ENCODE results near the gene VIP. TPM values are rescaled to one million over a fixed set of nuclear protein-coding genes. Genes with fewer than 3 reads are reported as not detected.

Gene VIP
- total RNA-seq, 1 experiment from 2014 or later, result not detected

- TF ChIP-seq EGR1 (IDR thresholded peaks at IDR 0.05; ENCODE audit: low read depth), result no peak
Measured at GRCh38 chr6:152783217-152783878, 32.8 kb downstream of the VIP start (continued).

- no peaks in the 10 kb centered on the region for H3K36me3 ChIP-seq (ENCODE audit: control insufficient read depth in 1 of 2, insufficient read depth in 2 of 2, low read length in 2 of 2)
- no peak overlapping the region for H3K9ac ChIP-seq (ENCODE audit: low read length)
- H3K79me2 ChIP-seq (ENCODE audit: insufficient read depth, low read length), result no peaks in the 10 kb centered on the region
- ChIA-PET CTCF (no interaction called here), RAD21 (ENCODE audit: low non-redundant PET in 1 of 2, low total read pairs in 2 of 2, uncharacterized antibody in 2 of 2, unreplicated experiment in 2 of 2) (no interaction called here), POLR2A (no interaction called here)
- no peaks in the 10 kb centered on the region; the same call in 1 of the 2 replicates for H4K20me1 ChIP-seq (ENCODE audit: insufficient read depth)
- H2AFZ ChIP-seq (ENCODE audit: low read depth, low read length, poor library complexity, severe bottlenecking), result no peak overlapping the region
- H3K27ac ChIP-seq (ENCODE audit: low read depth, low read length), result no peak overlapping the region
- TF ChIP-seq CTCF (IDR thresholded peaks at IDR 0.05 in 2 of 3, conservative IDR thresholded peaks at IDR 0.05 in 1 of 3; ENCODE audit: borderline replicate concordance in 1 of 3, insufficient read depth in 1 of 3, low read depth in 2 of 3, low read length in 2 of 3) (no peak), SIN3A (IDR thresholded peaks at IDR 0.05; ENCODE audit: low read depth) (no peak), SP1 (IDR thresholded peaks at IDR 0.05; ENCODE audit: low read depth) (no peak), FOSL1 (IDR thresholded peaks at IDR 0.05; ENCODE audit: low read depth) (no peak), EZH2 (IDR thresholded peaks at IDR 0.05) (no peak), CEBPB (IDR thresholded peaks at IDR 0.05; ENCODE audit: low read depth) (no peak), REST (IDR thresholded peaks at IDR 0.05; ENCODE audit: low read depth) (no peak), TCF7L2 (IDR thresholded peaks at IDR 0.05; ENCODE audit: borderline replicate concordance, extremely low read depth, insufficient read depth, insufficient read length) (no peak), JUND (IDR thresholded peaks at IDR 0.05) (no peak)
- no peak overlapping the region for H3K4me3 ChIP-seq (replicated peaks in 1 of 2; ENCODE audit: low read depth in 1 of 2, low read length in 2 of 2)
- no peaks in the 10 kb centered on the region for H3K9me2 ChIP-seq (ENCODE audit: insufficient read depth)
- no peaks in the 10 kb centered on the region for H3K4me1 ChIP-seq (ENCODE audit: control insufficient read depth in 1 of 2, insufficient read depth in 2 of 2, low read length in 2 of 2)
- H3K9me3 ChIP-seq (ENCODE audit: control insufficient read depth in 1 of 2, insufficient read depth in 1 of 2, low read depth in 1 of 2, low read length in 2 of 2), result no peaks in the 10 kb centered on the region
- DNase-seq (ENCODE audit: low read depth, low spot score), result no peak
- peaks cover 43% of the 10 kb centered on the region for H3K27me3 ChIP-seq (ENCODE audit: insufficient read depth, low read length)
- no peak overlapping the region for H3K4me2 ChIP-seq (ENCODE audit: low read length)
- no TSS peak for BruUV-seq (replicated peaks)
- intact Hi-C loops (cut with micrococcal nuclease), result no loop called here
- ATAC-seq, result no peak
Measured at GRCh38 chr6:152794696-152795095, 44.1 kb downstream of the VIP start.
